IMR-90 (cell line): Measurements from ENCODE around the gene TMEM131L. TPM values are rescaled to one million over a fixed set of nuclear protein-coding genes. Genes with fewer than 3 reads are reported as not detected.

ENCODE experiments used
- ATAC-seq: fragments of 200-7000 bp; cut with Tn5 transposase; 2 replicates; pipeline ENCODE4 v1.9.1; 2020; ENCODE audit warnings: low read depth, mild to moderate bottlenecking, moderate library complexity
- BruUV-seq: library from RNA; stranded (reverse); fragments of 400-500 nt; replicated peaks from 2 replicates; lab custom pipeline; 2021; lab: Mats Ljungman, UMichigan
- CTCF ChIA-PET: fragments of 300-600 bp; formaldehyde crosslinking; extraction: SDS; loops from one replicate; lab custom pipeline; 2021; ENCODE audit warnings: antibody characterized with exemption; lab: Yijun Ruan, JAX
- POLR2A ChIA-PET: fragments of 300-600 bp; sonication (Branson Sonifier 250); formaldehyde crosslinking; loops from one replicate; lab custom pipeline; 2022; ENCODE audit warnings: antibody characterized with exemption; ENCODE audit not compliant: unreplicated experiment; lab: Charles Lee
- DNase-seq: peaks from one replicate; pipeline ENCODE4 v3.0.0; 2013
- H2AFZ ChIP-seq: replicated peaks from 2 replicates; pipeline ENCODE3; 2013; ENCODE audit warnings: low read length, mild to moderate bottlenecking; ENCODE audit not compliant: poor library complexity
- H2AK5ac ChIP-seq: 2 replicates; pipeline ENCODE4 v1.6.1; 2013; ENCODE audit warnings: low read depth, low read length, inconsistent platforms
- H2AK9ac ChIP-seq: replicated peaks from 2 replicates; pipeline ENCODE3; 2013; ENCODE audit warnings: mild to moderate bottlenecking, low read depth, low read length, moderate library complexity; ENCODE audit not compliant: poor library complexity
- H2BK120ac ChIP-seq: 2 replicates; pipeline ENCODE4 v1.6.1; 2013; ENCODE audit warnings: low read depth, low read length, inconsistent platforms
- H2BK15ac ChIP-seq: 3 replicates; pipeline ENCODE4 v1.6.1; 2013; ENCODE audit warnings: low read depth, low read length, inconsistent platforms
- H2BK20ac ChIP-seq: 2 replicates; pipeline ENCODE4 v1.6.1; 2013; ENCODE audit warnings: low read depth, mild to moderate bottlenecking, inconsistent platforms, low read length, moderate library complexity
- H2BK5ac ChIP-seq: 2 replicates; pipeline ENCODE4 v1.6.1; 2013; ENCODE audit warnings: mild to moderate bottlenecking, low read depth, low read length, inconsistent platforms; ENCODE audit not compliant: poor library complexity, severe bottlenecking
- H3K14ac ChIP-seq: replicated peaks from 2 replicates; pipeline ENCODE4 v1.6.1; 2013; ENCODE audit warnings: low read depth, low read length, inconsistent platforms
- H3K18ac ChIP-seq: 2 replicates; pipeline ENCODE4 v1.6.1; 2013; ENCODE audit warnings: low read depth, low read length, control low read depth
- H3K23ac ChIP-seq: 2 replicates; pipeline ENCODE4 v1.6.1; 2013; ENCODE audit warnings: low read depth, low read length, inconsistent platforms
- H3K27ac ChIP-seq: 2 replicates; pipeline ENCODE4 v1.5.1; 2013; ENCODE audit warnings: mild to moderate bottlenecking, control low read depth, low read length; ENCODE audit not compliant: insufficient read depth
- H3K27me3 ChIP-seq: 2 replicates; pipeline ENCODE4 v1.6.1; 2013; ENCODE audit warnings: low read length; ENCODE audit not compliant: control insufficient read depth, insufficient read depth
- H3K36me3 ChIP-seq: 2 replicates; pipeline ENCODE4 v1.6.1; 2013; ENCODE audit warnings: low read length, mixed read lengths; ENCODE audit not compliant: control insufficient read depth, insufficient read depth
- H3K4ac ChIP-seq: 2 replicates; pipeline ENCODE4 v1.6.1; 2013; ENCODE audit warnings: low read depth, low read length, inconsistent platforms
- H3K4me1 ChIP-seq: 2 replicates; pipeline ENCODE4 v1.6.1; 2013; ENCODE audit warnings: low read length, mixed read lengths; ENCODE audit not compliant: control insufficient read depth, insufficient read depth
- H3K4me2 ChIP-seq: 2 replicates; pipeline ENCODE4 v1.6.1; 2013; ENCODE audit warnings: low read depth, mild to moderate bottlenecking, control low read depth, low read length, moderate library complexity
- H3K4me3 ChIP-seq: 2 replicates; pipeline ENCODE4 v1.5.1; 2013; ENCODE audit warnings: low read depth, mild to moderate bottlenecking, control low read depth, low read length, moderate library complexity; ENCODE audit not compliant: insufficient read depth
- H3K56ac ChIP-seq: 2 replicates; pipeline ENCODE4 v1.6.1; 2013; ENCODE audit warnings: low read length, inconsistent platforms; ENCODE audit not compliant: insufficient read depth; ENCODE audit errors: extremely low read depth
- H3K79me1 ChIP-seq, 2 experiments: 2 replicates each; pipeline ENCODE4 v1.6.1; 2013; ENCODE audit warnings: low read length in 2 of 2, inconsistent platforms in 1 of 2, low read depth in 1 of 2
- H3K9ac ChIP-seq: 2 replicates; pipeline ENCODE4 v1.6.1; 2013; ENCODE audit warnings: low read depth, low read length, control low read depth
- H3K9me1 ChIP-seq: 2 replicates; pipeline ENCODE4 v1.6.1; 2013; ENCODE audit warnings: low read length, inconsistent platforms; ENCODE audit not compliant: insufficient read depth
- H3K9me3 ChIP-seq: 2 replicates; pipeline ENCODE4 v1.6.1; 2013; ENCODE audit warnings: low read length; ENCODE audit not compliant: control insufficient read depth, insufficient read depth
- H4K20me1 ChIP-seq: 2 replicates; pipeline ENCODE4 v1.6.1; 2013; ENCODE audit warnings: low read length, inconsistent platforms; ENCODE audit not compliant: insufficient read depth
- H4K5ac ChIP-seq: 2 replicates; pipeline ENCODE4 v1.6.1; 2013; ENCODE audit warnings: mild to moderate bottlenecking, low read depth, low read length, control low read depth
- H4K8ac ChIP-seq, 2 experiments: 2 replicates each; pipeline ENCODE4 v1.6.1; 2013; ENCODE audit warnings: low read depth in 2 of 2, low read length in 2 of 2, control low read depth in 1 of 2, inconsistent platforms in 1 of 2
- H4K91ac ChIP-seq: 2 replicates; pipeline ENCODE4 v1.6.1; 2013; ENCODE audit warnings: low read depth, low read length, inconsistent platforms; ENCODE audit not compliant: insufficient read depth
- SMC3 ChIP-seq: fragments of 150-350 bp; IDR thresholded peaks from 2 replicates; pipeline ENCODE4 v1.6.1; 2016; ENCODE audit warnings: low read depth, mild to moderate bottlenecking, antibody characterized with exemption, low read length, moderate library complexity
- WGBS, 2 experiments: methylation state at CpG; one replicate each; pipeline versions ENCODE4 v1.1.5 to v1.1.7; 2013; ENCODE audit warnings: missing lambda C conversion rate in 2 of 2; ENCODE audit not compliant: insufficient read length in 1 of 2; ENCODE audit errors: extremely low coverage in 2 of 2; 5-methylcytosine and 5-hydroxymethylcytosine counted together
- dilution Hi-C: fragments of 300-500 bp; cut with HindIII; formaldehyde crosslinking; loops from one replicate; pipeline ENCODE4 v1.14.3; 2018; ENCODE audit warnings: low sequenced_read_pairs; ENCODE audit not compliant: unreplicated experiment
- in situ Hi-C: fragments of 300-500 bp; cut with MboI; formaldehyde crosslinking; loops from 3 replicates; pipeline ENCODE4 v1.14.3; 2019; ENCODE audit warnings: low sequenced_read_pairs, inconsistent platforms, mixed read lengths
- intact Hi-C: fragments of 100-400 bp; cut with micrococcal nuclease; formaldehyde crosslinking; loops from 2 replicates; pipeline ENCODE4 v1.10.0; 2022
- polyA plus RNA-seq, 3 experiments: library from polyadenylated mRNA; depleted of rRNA; stranded (reverse); fragments of >200 nt; gene quantifications; 2 replicates each; pipeline ENCODE4 v1.2.3, GENCODE V29; 2012; ENCODE audit warnings: low replicate concordance in 1 of 3
- total RNA-seq: library from RNA; depleted of rRNA; stranded (reverse); fragments of >200 nt; gene quantifications from 2 replicates; pipeline ENCODE4 v1.2.3, GENCODE V29; 2012
- TF ChIP-seq, protein P1 (sequence below): fragments of 150-350 bp; IDR thresholded peaks from 2 replicates; pipeline ENCODE4 v1.6.1; 2017; ENCODE audit warnings: mild to moderate bottlenecking, antibody characterized with exemption, low read length, low read depth

TMEM131L gene
- total and polyA plus RNA-seq, 2 of the 4 experiments (the other 2 are of a cell fraction) = 8.4 to 23.8 TPM

GRCh38 chr4:153521478-153521877 lies 55.3 kb downstream of the TMEM131L start:
- H2BK5ac ChIP-seq = no peak overlapping the region
- intact Hi-C loops (no loop called here), in situ Hi-C loops (no loop called here), dilution Hi-C loops (no loop called here)
- H4K20me1 ChIP-seq = no peaks in the 10 kb centered on the region
- H3K9me3 ChIP-seq = no peaks in the 10 kb centered on the region; the same call in 1 of the 2 replicates
- H2BK120ac ChIP-seq = no peak overlapping the region
- no peak overlapping the region for H4K8ac ChIP-seq
- WGBS, 2 experiments = no CpG with 5 or more reads among the region's 10 CpGs
- H3K23ac ChIP-seq = no peak overlapping the region
- H4K5ac ChIP-seq = no peak overlapping the region
- no peak overlapping the region for H2AK5ac ChIP-seq
- H3K27ac ChIP-seq = no peak overlapping the region
- H3K14ac ChIP-seq = no peak overlapping the region
- no peak overlapping the region for H2BK20ac ChIP-seq
- CTCF ChIA-PET = no interaction called here
- BruUV-seq = no TSS peak
- H3K79me1 ChIP-seq = peaks cover 9 to 11% of the 10 kb centered on the region in 2 experiments; a peak in 1 of 4 replicates
- H3K4me1 ChIP-seq = peaks cover 6% of the 10 kb centered on the region
- no peak overlapping the region for H3K9ac ChIP-seq
- no peaks in the 10 kb centered on the region for H3K36me3 ChIP-seq
- no peak overlapping the region for H2AFZ ChIP-seq
- H4K91ac ChIP-seq = no peak overlapping the region
- H3K9me1 ChIP-seq = no peaks in the 10 kb centered on the region
- TF ChIP-seq, protein P1, sequence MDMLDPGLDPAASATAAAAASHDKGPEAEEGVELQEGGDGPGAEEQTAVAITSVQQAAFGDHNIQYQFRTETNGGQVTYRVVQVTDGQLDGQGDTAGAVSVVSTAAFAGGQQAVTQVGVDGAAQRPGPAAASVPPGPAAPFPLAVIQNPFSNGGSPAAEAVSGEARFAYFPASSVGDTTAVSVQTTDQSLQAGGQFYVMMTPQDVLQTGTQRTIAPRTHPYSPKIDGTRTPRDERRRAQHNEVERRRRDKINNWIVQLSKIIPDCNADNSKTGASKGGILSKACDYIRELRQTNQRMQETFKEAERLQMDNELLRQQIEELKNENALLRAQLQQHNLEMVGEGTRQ = no peak
- TF ChIP-seq SMC3 = no peak
- DNase-seq = no peak
- no peak overlapping the region for H2BK15ac ChIP-seq
- no peak overlapping the region for H3K4me3 ChIP-seq
- H3K4ac ChIP-seq = no peak overlapping the region
- ATAC-seq = no peak
- no peak overlapping the region for H3K18ac ChIP-seq
- no peak overlapping the region for H2AK9ac ChIP-seq
- POLR2A ChIA-PET = no interaction called here
- H3K27me3 ChIP-seq = no peaks in the 10 kb centered on the region
- H3K56ac ChIP-seq = no peak overlapping the region
- H3K4me2 ChIP-seq = no peak overlapping the region
